SKM-1 (cell line): ENCODE results near the gene SLC51A.
"Not testable (repeated sequence)": the region's sequence is repeated elsewhere in the genome, so short reads cannot be mapped to it uniquely, and the experiment has no call there.

Experiments
- DNase-seq: peaks from one replicate; lab custom pipeline; 2025; ENCODE audit not compliant: unreplicated experiment; lab: John Stamatoyannopoulos, UW

SLC51A gene

GRCh38 chr3:196193133-196193735 is 23.1 kb upstream of the SLC51A start:
- DNase-seq, result no peak

GRCh38 chr3:196193736-196194541 is 22.4 kb upstream of the SLC51A start:
- no peak for DNase-seq

- no peak for DNase-seq
These were observed 21.8 kb upstream of the SLC51A start for GRCh38 chr3:196194542-196194915.

DNA sequence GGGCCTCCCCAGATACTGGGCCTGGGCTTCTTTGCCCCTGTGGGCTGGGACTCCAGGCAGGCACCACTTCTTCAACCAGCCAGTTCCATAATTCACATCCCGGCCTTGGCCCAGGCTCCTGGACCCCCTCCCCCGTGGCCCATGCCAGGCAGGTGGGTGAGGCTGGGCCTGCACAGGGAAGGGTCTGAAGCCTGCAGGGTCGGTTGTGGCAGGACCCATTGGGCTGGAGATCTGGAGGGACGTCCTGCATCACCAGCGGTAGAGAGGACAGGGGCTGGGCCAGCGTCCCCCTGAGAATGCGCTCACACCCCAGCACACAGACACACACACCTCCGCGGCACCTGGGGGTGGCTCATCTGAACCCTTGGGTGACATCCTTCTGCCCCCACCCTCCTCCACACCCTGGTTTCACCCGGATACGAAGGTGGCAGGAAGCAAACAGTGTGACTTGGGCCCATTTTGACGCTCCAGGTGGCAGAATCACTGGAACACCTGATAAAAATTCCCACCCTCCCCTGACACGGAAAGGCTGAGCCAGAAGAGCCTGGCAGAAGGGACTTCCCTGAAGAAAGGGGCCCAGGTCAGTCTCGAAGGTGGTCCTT is 20.6 kb upstream of the SLC51A start:
- no peak for DNase-seq

DNA sequence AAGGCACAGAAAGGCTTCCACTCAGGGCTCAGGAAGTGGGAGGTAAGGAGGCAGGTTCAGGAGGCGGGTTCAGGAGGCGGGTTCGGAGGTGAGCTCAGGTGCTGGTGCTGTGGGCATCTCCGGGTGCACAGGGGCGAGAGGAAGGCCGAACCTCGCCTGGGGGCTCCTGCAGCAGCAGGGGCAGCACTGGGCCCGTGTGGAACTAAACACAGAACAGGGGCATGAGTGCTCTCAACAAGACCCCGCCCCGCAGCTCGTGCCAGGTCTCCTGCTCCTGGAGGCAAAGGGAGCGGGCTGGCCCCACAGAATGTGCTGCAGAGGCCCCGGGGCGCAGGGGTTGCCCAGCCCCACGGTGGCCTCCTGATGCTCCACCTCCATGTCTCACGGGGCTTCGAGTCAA is 18.8 kb upstream of the SLC51A start:
- no peak for DNase-seq

DNA sequence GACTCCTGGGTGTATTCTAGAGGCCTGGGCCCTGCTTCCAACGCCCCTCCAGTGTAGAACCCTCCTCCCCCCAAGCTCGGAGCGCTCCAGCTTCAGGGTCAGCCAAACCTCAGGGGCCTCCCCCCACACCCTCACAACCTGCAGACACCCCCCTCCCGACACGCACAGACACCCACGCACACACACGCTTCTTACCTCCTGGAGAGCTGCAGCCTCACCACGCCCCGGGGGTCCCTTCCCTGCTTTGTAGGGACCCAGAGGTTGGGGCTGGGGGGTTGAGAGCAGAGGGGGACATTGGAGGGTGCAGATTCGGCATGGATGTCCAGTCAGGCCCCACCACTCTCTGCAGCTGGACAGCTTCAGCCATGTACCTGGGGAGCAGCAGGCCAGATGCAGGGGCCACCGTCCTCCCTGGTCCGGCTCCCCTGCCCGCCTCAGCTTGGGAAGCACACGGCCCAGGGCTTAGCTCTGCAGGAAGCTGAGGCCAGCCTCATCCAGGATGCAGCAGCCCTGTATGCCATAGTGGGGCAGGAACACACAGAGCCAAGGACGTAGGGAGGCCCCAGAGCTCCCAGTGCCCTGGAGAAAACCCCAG is 18.2 kb upstream of the SLC51A start:
- no peak for DNase-seq

DNA sequence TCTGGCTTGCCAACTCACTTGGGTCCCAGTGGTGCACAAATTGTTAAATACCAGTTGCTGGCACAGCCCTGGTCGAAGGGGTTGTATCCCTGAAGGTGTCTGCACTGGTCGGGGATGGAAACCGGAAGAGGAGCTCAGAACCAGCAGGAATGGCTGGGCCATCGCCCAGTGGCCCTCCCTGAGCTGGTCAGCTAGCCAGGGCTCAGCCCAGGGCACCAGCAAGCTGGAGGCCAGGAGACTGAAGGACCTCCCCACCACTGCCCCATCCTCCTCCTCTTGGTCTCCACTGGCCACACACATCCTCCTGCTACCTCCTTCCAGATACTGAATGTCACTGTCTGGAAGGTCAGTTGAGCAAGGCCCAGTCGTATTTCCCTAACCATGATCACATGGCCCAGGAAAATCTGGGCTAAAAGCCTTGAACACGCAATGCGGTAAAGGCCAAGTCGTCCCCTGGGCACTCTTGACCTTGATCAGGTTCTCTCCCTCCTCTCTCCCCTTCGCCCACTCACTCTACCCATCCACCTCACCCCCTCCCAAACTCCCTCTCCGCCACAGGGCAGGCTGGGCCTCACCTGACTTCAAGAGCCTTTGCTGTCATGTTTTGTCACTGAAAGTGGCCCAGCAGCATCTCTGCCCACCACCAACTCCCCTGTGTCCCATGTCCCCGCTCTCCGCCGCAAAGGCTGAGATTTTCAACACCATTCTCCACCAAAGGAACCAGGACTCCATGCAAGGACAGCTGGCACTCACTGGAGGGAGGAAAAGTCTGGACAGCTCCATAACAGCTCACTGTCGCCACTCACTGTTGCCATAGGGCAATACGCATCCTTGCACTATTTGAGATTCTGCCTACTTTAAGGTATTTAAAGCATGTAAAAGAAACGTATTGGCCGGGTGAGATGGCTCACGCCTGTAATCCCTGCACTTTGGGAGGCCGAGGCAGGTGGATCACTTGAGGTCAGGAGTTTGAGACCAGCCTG is 17.3 kb upstream of the SLC51A start:
- no peak for DNase-seq

- DNase-seq, result no peak
These were observed 13.8 kb upstream of the SLC51A start for GRCh38 chr3:196202516-196202970.

GRCh38 chr3:196203846-196204245 is 12.5 kb upstream of the SLC51A start:
- DNase-seq, result no peak

GRCh38 chr3:196205442-196206205 is 10.7 kb upstream of the SLC51A start:
- DNase-seq, result not testable (repeated sequence)

GRCh38 chr3:196207159-196207832 is 9.0 kb upstream of the SLC51A start:
- DNase-seq, result no peak

GRCh38 chr3:196207833-196208607 is 8.3 kb upstream of the SLC51A start:
- peak; percentile 34 for DNase-seq

DNA sequence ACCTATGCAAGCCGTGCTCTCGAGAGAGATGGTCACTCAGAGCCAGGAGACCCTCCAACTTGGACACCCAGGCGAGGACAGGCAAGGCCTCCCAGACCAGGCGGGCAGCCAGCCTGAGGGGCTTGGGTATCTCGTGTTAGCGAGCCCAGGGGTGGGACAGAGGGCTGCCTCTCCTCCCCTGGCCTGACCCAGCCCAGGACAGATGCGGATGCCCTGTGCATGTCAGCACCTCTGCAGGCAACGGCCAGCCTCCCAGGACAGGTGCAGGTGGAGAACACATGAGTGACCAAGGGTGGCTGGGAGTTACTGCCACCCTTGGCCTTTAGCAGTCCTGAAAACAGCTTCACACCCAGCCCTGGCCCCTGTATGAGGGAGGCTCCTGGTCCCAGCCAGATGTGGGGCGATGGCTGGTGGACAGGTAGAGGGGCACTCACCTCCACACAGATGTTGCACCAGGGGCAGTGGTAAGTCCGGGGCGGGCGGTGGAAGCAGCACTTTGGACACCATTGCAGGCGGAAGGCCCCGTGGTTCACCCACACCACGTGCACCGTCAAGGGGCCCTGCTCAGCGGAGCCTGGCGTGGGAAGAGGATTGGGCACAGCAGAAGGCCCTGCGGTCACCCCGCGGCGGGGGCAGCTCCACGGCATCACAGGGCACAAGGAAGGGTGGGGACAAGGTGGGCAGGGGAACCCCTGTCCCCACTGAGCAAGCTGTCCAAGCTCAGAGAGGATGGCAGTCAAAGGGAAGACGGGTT is 7.2 kb upstream of the SLC51A start:
- DNase-seq, result no peak

DNA sequence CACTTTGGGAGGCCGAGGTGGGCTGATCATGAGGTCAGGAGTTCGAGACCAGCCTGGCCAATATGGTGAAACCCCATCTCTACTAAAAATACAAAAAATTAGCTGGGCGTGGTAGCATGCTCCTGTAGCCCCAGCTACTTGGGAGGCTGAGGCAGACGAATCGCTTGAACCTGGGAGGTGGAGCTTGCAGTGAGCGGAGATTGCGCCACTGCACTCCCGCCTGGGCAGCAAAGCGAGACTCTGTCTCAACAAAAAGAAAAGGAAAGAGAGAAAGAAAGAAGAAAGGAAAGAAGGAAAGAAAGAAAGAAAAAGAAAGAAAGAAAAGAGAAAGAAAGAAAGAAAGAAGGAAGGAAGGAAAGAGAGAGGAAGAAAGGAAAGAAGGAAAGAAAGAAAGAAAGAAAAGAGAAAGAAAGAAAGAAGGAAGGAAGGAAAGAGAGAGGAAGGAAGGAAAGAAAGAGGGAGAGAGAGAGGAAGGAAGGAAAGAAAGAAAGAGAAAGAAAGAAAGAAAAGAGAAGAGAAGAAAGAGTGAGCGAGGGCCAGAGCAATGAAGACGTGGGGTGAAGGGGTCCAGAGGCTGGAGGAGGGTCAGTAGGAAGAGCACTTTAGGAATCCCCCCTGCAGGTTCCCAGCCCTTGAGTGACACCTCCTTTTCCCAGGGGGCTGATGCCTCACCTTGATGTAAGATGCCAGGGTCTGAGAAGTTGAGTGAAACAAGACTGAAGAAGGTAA is 6.2 kb upstream of the SLC51A start:
- not testable (repeated sequence) for DNase-seq

- no peak for DNase-seq
These were observed 5.4 kb upstream of the SLC51A start, which contains the start of gene ZDHHC19 for GRCh38 chr3:196210673-196211556. ZDHHC19 (minus strand) TSS chr3:196211400; CDS start chr3:196211315, 85 bp downstream.

DNA sequence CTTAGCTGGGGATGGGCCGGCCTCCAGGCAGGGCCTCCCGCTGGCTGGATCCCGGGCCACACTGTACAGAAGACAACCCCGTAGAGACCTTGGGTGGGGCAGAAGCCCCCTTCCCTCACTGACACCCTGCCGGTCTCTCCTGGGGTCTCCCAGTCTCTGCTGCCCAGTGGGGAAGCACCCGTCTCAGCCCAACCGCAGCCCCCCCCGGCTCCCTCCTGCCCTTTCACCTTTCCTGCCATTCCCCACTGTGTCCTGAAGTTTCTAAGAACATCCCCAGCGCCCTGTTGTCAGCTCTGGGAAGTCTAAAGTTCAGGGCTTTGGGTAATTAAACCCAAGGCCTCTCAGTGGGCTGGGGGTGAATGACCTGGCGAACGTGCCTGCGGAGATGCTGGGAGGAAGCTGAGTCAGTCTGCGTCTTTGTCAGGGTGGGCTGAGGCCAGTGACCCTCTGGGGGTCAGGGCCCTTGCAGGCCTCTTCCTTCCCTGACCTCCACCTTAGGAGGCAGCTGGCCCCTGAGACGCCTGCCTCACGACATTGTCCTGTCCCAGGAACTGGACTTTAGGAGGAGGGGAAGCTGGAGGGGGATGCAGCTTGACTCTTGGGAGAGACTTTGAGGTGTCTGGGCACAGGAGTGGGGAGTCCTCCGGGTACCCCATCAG is 1.4 kb upstream of the SLC51A start:
- DNase-seq, result no peak
